Testis (tissue), 2 donors: ENCODE results near the gene FKBP9.

Source experiments
- POLR2A ChIP-seq: fragments of 450-650 bp; IDR thresholded peaks from one replicate; pipeline ENCODE4 v1.6.1; 2017; ENCODE audit warnings: antibody characterized with exemption, mild to moderate bottlenecking, moderate library complexity
- TF ChIP-seq, protein P1 (sequence below), 3 experiments: fragments of 450-650 bp in 2 of 3; fragments of 200-600 bp in 1 of 3; sonication (generic) in 1 of 3; IDR thresholded peaks; one replicate each; pipeline ENCODE4 v1.5.1; 2016 to 2019; ENCODE audit warnings: antibody characterized with exemption in 3 of 3, mild to moderate bottlenecking in 2 of 3, moderate library complexity in 1 of 3

DNA sequence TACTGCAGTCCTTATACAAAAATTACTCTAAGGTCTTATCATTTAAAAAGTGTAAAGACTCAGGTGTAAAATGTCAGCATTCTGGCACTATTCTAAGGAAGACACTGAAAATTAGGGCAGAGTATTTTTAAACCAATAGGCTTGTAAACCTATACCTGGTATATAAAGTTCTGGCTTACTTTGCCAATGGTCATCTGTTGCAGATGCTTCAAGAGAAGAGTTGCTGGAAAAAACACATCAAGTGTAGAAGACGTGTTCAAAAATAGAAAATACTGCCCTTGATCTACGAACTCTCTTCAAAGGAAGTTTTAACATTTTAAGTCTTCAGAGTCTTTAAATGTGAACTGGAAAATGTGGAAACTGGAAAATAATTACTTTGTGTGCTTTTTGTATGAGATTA is 81.4 kb downstream of the FKBP9 start:
- TF ChIP-seq, protein P1, sequence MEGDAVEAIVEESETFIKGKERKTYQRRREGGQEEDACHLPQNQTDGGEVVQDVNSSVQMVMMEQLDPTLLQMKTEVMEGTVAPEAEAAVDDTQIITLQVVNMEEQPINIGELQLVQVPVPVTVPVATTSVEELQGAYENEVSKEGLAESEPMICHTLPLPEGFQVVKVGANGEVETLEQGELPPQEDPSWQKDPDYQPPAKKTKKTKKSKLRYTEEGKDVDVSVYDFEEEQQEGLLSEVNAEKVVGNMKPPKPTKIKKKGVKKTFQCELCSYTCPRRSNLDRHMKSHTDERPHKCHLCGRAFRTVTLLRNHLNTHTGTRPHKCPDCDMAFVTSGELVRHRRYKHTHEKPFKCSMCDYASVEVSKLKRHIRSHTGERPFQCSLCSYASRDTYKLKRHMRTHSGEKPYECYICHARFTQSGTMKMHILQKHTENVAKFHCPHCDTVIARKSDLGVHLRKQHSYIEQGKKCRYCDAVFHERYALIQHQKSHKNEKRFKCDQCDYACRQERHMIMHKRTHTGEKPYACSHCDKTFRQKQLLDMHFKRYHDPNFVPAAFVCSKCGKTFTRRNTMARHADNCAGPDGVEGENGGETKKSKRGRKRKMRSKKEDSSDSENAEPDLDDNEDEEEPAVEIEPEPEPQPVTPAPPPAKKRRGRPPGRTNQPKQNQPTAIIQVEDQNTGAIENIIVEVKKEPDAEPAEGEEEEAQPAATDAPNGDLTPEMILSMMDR (IDR thresholded peaks at IDR 0.05), result no peak
- TF ChIP-seq POLR2A, result no peak
